Fibroblast of villous mesenchyme (primary cell): ENCODE results near the gene ARL14EP. TPM values are rescaled to one million over a fixed set of nuclear protein-coding genes. Genes with fewer than 3 reads are reported as not detected.

Source experiments
- DNase-seq: peaks from one replicate; pipeline ENCODE4 v3.0.0-alpha.2; 2010; ENCODE audit warnings: low read depth
- H3K4me3 ChIP-seq: 2 replicates; pipeline ENCODE4 v1.5.1; 2011; ENCODE audit warnings: low read depth, mild to moderate bottlenecking, low read length
- total RNA-seq: library from RNA; depleted of rRNA; stranded (reverse); fragments of >200 nt; gene quantifications from 2 replicates; pipeline ENCODE4 v1.2.3, GENCODE V29; 2012
- TF ChIP-seq, protein P1 (sequence below): IDR thresholded peaks from 2 replicates; pipeline ENCODE4 v1.5.1; 2012; ENCODE audit warnings: low read depth, mild to moderate bottlenecking, low read length; ENCODE audit not compliant: insufficient read depth

ARL14EP gene
- total RNA-seq, 1 donor: 34.5 TPM

- no peak for DNase-seq
- no peak overlapping the region for H3K4me3 ChIP-seq
- TF ChIP-seq, protein P1, sequence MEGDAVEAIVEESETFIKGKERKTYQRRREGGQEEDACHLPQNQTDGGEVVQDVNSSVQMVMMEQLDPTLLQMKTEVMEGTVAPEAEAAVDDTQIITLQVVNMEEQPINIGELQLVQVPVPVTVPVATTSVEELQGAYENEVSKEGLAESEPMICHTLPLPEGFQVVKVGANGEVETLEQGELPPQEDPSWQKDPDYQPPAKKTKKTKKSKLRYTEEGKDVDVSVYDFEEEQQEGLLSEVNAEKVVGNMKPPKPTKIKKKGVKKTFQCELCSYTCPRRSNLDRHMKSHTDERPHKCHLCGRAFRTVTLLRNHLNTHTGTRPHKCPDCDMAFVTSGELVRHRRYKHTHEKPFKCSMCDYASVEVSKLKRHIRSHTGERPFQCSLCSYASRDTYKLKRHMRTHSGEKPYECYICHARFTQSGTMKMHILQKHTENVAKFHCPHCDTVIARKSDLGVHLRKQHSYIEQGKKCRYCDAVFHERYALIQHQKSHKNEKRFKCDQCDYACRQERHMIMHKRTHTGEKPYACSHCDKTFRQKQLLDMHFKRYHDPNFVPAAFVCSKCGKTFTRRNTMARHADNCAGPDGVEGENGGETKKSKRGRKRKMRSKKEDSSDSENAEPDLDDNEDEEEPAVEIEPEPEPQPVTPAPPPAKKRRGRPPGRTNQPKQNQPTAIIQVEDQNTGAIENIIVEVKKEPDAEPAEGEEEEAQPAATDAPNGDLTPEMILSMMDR: no peak
Observed at GRCh38 chr11:30351061-30351460, 28.2 kb downstream of the ARL14EP start.

DNA sequence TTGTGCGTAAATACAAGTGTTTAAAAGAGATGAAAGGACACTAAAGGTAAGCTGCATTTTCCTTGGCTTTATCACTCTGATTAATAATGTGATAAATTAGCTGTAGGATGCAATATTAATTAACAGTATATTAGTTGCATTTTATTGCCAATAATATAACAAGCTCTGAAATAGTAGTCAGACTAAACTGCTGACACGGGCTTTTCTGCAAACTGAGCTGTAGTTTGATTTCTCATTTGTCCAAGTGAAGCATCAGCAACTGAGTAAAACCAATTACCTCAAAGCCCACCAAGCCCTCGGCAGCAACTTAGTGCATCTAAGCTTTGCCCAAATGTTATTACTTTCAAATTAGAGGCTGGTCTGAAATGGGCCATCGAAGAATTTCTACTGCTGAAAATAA lies 33.5 kb downstream of the ARL14EP start:
- DNase-seq: no peak
- TF ChIP-seq, protein P1: no peak
- no peak overlapping the region for H3K4me3 ChIP-seq

DNA sequence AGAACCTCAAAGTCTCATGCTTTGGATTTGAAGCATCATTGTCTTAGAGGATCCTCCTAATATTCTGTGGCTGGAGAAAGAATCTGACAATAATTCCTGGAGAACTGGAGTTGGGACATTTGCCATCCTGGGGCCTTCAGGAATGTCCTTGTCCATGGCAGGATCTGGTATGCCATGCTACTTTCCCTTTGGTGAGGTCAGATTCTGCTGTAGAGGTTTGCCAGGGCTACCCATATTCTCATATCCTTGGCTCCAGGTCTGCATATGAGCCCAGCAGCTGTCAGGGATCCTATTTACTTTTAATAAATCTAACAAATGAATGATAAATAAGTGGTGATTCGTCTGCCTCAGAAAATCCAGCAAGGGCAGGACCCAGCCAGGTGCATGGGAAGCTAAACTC lies 35.0 kb downstream of the ARL14EP start:
- DNase-seq: no peak
- TF ChIP-seq, protein P1: no peak
- H3K4me3 ChIP-seq: no peak overlapping the region

- no peak overlapping the region for H3K4me3 ChIP-seq
- DNase-seq: no peak
- TF ChIP-seq, protein P1: no peak
Observed at GRCh38 chr11:30358536-30358935, 35.6 kb downstream of the ARL14EP start.

- DNase-seq: no peak
- H3K4me3 ChIP-seq: no peak overlapping the region
- TF ChIP-seq, protein P1: no peak
Observed at GRCh38 chr11:30360741-30361140, 37.8 kb downstream of the ARL14EP start.

- H3K4me3 ChIP-seq: no peak overlapping the region
- no peak for DNase-seq
- TF ChIP-seq, protein P1: no peak
Observed at GRCh38 chr11:30364139-30364836, 41.4 kb downstream of the ARL14EP start.

GRCh38 chr11:30364837-30365482 lies 42.1 kb downstream of the ARL14EP start:
- H3K4me3 ChIP-seq: no peak overlapping the region
- no peak for DNase-seq
- TF ChIP-seq, protein P1: no peak
